ENCODE data around the gene DMKN. TPM values are rescaled to one million over a fixed set of nuclear protein-coding genes. Genes with fewer than 3 reads are reported as not detected.

The DMKN gene
- total and polyA plus RNA-seq, 9 of the 15 experiments (the other 6 are each of a cell fraction or from before 2014, with no cell fraction given), result 0.36 to 0.53 TPM; not detected in 7

- H3K9me3 ChIP-seq (replicated peaks; ENCODE audit: control insufficient read depth, insufficient read depth, low read depth, low read length), result no peaks in the 10 kb centered on the region
- H3K4me3 ChIP-seq, result peak overlapping the region; percentile 96
- DNase-seq (ENCODE audit: extremely low read depth in 1 of 4, low spot score in 3 of 4), result no peak
- H3K79me2 ChIP-seq (ENCODE audit: control insufficient read depth, insufficient read depth, low read length), result peaks cover 36% of the 10 kb centered on the region
- 93% methylated on average over 7 of the region's 15 CpGs for WGBS (ENCODE audit: insufficient coverage, low coverage, missing lambda C conversion rate)
- ChIA-PET CTCF (ENCODE audit: low intra/inter-chr PET ratio) (no interaction called here), POLR2A (interaction anchor here (0.6 to 0.7 kb wide), 2 partner anchors 95 to 378 kb away, joined by 3 read pairs; no protein-coding TSS in a partner anchor)
- H3K9ac ChIP-seq (ENCODE audit: insufficient read depth in 1 of 2, low read depth in 2 of 2, low read length in 2 of 2), result peak overlapping the region in 1 of 2 experiments; percentile 78; a peak in 2 of 4 replicates
- intact Hi-C loops (cut with micrococcal nuclease) (no loop called here), in situ Hi-C loops (cut with MboI) (no loop called here)
- peaks cover 7% of the 10 kb centered on the region for H3K9me1 ChIP-seq (ENCODE audit: control insufficient read depth, insufficient read depth, low read length)
- H2AFZ ChIP-seq (ENCODE audit: low read depth, low read length), result no peak overlapping the region
- peaks cover 16 to 33% of the 10 kb centered on the region in 2 experiments; a peak in 4 of 5 replicates for H3K4me1 ChIP-seq (replicated peaks in 1 of 2; ENCODE audit: control insufficient read depth in 2 of 2, insufficient read depth in 2 of 2, low read length in 2 of 2)
- H3K4me2 ChIP-seq (ENCODE audit: insufficient read depth, low read length), result peak overlapping the region; percentile 100
- peaks cover 48% of the 10 kb centered on the region; the same call in 2 of the 3 replicates for H3K36me3 ChIP-seq (ENCODE audit: control insufficient read depth, insufficient read depth, low read length)
- no peaks in the 10 kb centered on the region for H3K27me3 ChIP-seq (ENCODE audit: control insufficient read depth in 2 of 2, insufficient read depth in 2 of 2, low read length in 2 of 2)
- no TSS peak for BruUV-seq (replicated peaks)
- H4K20me1 ChIP-seq (replicated peaks; ENCODE audit: control insufficient read depth, insufficient read depth, low read length), result no peaks in the 10 kb centered on the region
- ATAC-seq, result no peak
- FAIRE-seq, result no peak
- no peak overlapping the region for H3K27ac ChIP-seq (ENCODE audit: extremely low read depth, low read depth, low read length)
- TF ChIP-seq RBM25 (IDR thresholded peaks at IDR 0.05; ENCODE audit: low read depth, low read length, severe bottlenecking), result peak; percentile 81
- no peak for TF ChIP-seq PHB2 (IDR thresholded peaks at IDR 0.05; ENCODE audit: low read depth)
Observed at GRCh38 chr19:35543280-35544109, 30.0 kb upstream of the DMKN start.

GRCh38 chr19:35542209-35542608, 28.8 kb upstream of the DMKN start:
- POLR2A ChIA-PET, result no interaction called here
- intact Hi-C loops (cut with micrococcal nuclease), result no loop called here
- 97% methylated on average over 9 of the region's 11 CpGs for WGBS (ENCODE audit: insufficient coverage, low coverage, missing lambda C conversion rate)

More at GRCh38 chr19:35542209-35542608, 28.8 kb upstream of the DMKN start:
- Histone ChIP-seq H3K9me3 (replicated peaks; ENCODE audit: control insufficient read depth, insufficient read depth, low read depth, low read length) (no peaks in the 10 kb centered on the region), H4K20me1 (replicated peaks; ENCODE audit: control insufficient read depth, insufficient read depth, low read length) (no peaks in the 10 kb centered on the region), H3K27me3 (ENCODE audit: control insufficient read depth in 2 of 2, insufficient read depth in 2 of 2, low read length in 2 of 2) (no peaks in the 10 kb centered on the region), H3K9me1 (ENCODE audit: control insufficient read depth, insufficient read depth, low read length) (peaks cover 7% of the 10 kb centered on the region), H3K36me3 (ENCODE audit: control insufficient read depth, insufficient read depth, low read length) (peaks cover 36% of the 10 kb centered on the region; the same call in 2 of the 3 replicates), H3K27ac (ENCODE audit: extremely low read depth, low read depth, low read length) (no peak overlapping the region), H2AFZ (ENCODE audit: low read depth, low read length) (no peak overlapping the region), H3K79me2 (ENCODE audit: control insufficient read depth, insufficient read depth, low read length) (peaks cover 36% of the 10 kb centered on the region), H3K4me1 (replicated peaks in 1 of 2; ENCODE audit: control insufficient read depth in 2 of 2, insufficient read depth in 2 of 2, low read length in 2 of 2) (peaks cover 16 to 32% of the 10 kb centered on the region in 2 experiments; a peak in 4 of 5 replicates), H3K4me2 (ENCODE audit: insufficient read depth, low read length) (no peak overlapping the region), H3K9ac (ENCODE audit: insufficient read depth in 1 of 2, low read depth in 2 of 2, low read length in 2 of 2) (peak overlapping the region in 1 of 2 experiments; percentile 55; a peak in 1 of 4 replicates), H3K4me3 (no peak overlapping the region)
- FAIRE-seq (no peak), DNase-seq (ENCODE audit: extremely low read depth in 1 of 4, low spot score in 3 of 4) (no peak), ATAC-seq (no peak)
- no peak for TF ChIP-seq ZNF778 (CRISPR knock-in tag; IDR thresholded peaks at IDR 0.05)
- no peak for TF ChIP-seq SRSF9 (IDR thresholded peaks at IDR 0.05; ENCODE audit: borderline replicate concordance, low read depth, low read length)
- no peak for TF ChIP-seq CHD1 (IDR thresholded peaks at IDR 0.05; ENCODE audit: low read length)
- 0 out of 2 replicates have a peak, but pooled peaks have one; percentile 18 for TF ChIP-seq POLR2G (IDR thresholded peaks at IDR 0.05; ENCODE audit: low read depth, low read length)
- 0 out of 2 replicates have a peak, but pooled peaks have one; percentile 15 for TF ChIP-seq RBFOX2 (IDR thresholded peaks at IDR 0.05; ENCODE audit: low read depth, low read length)
- no TSS peak for BruUV-seq (replicated peaks)
- in situ Hi-C loops (cut with MboI), result no loop called here
- CTCF ChIA-PET (ENCODE audit: low intra/inter-chr PET ratio), result no interaction called here
